IMR-90 (cell line): Measurements from ENCODE around the gene HOXA7. TPM values are rescaled to one million over a fixed set of nuclear protein-coding genes. Genes with fewer than 3 reads are reported as not detected.

Experiments used
- ATAC-seq: fragments of 200-7000 bp; cut with Tn5 transposase; 2 replicates; pipeline ENCODE4 v1.9.1; 2020; ENCODE audit warnings: low read depth, mild to moderate bottlenecking, moderate library complexity
- BruUV-seq: library from RNA; stranded (reverse); fragments of 400-500 nt; replicated peaks from 2 replicates; lab custom pipeline; 2021; lab: Mats Ljungman, UMichigan
- CTCF ChIA-PET: fragments of 300-600 bp; formaldehyde crosslinking; extraction: SDS; loops from one replicate; lab custom pipeline; 2021; ENCODE audit warnings: antibody characterized with exemption; lab: Yijun Ruan, JAX
- POLR2A ChIA-PET: fragments of 300-600 bp; sonication (Branson Sonifier 250); formaldehyde crosslinking; loops from one replicate; lab custom pipeline; 2022; ENCODE audit warnings: antibody characterized with exemption; ENCODE audit not compliant: unreplicated experiment; lab: Charles Lee
- DNase-seq: peaks from one replicate; pipeline ENCODE4 v3.0.0; 2013
- H2AFZ ChIP-seq: replicated peaks from 2 replicates; pipeline ENCODE3; 2013; ENCODE audit warnings: low read length, mild to moderate bottlenecking; ENCODE audit not compliant: poor library complexity
- H2AK5ac ChIP-seq: 2 replicates; pipeline ENCODE4 v1.6.1; 2013; ENCODE audit warnings: low read depth, low read length, inconsistent platforms
- H2AK9ac ChIP-seq: replicated peaks from 2 replicates; pipeline ENCODE3; 2013; ENCODE audit warnings: mild to moderate bottlenecking, low read depth, low read length, moderate library complexity; ENCODE audit not compliant: poor library complexity
- H2BK120ac ChIP-seq: 2 replicates; pipeline ENCODE4 v1.6.1; 2013; ENCODE audit warnings: low read depth, low read length, inconsistent platforms
- H2BK15ac ChIP-seq: 3 replicates; pipeline ENCODE4 v1.6.1; 2013; ENCODE audit warnings: low read depth, low read length, inconsistent platforms
- H2BK20ac ChIP-seq: 2 replicates; pipeline ENCODE4 v1.6.1; 2013; ENCODE audit warnings: low read depth, mild to moderate bottlenecking, inconsistent platforms, low read length, moderate library complexity
- H2BK5ac ChIP-seq: 2 replicates; pipeline ENCODE4 v1.6.1; 2013; ENCODE audit warnings: mild to moderate bottlenecking, low read depth, low read length, inconsistent platforms; ENCODE audit not compliant: poor library complexity, severe bottlenecking
- H3K14ac ChIP-seq: replicated peaks from 2 replicates; pipeline ENCODE4 v1.6.1; 2013; ENCODE audit warnings: low read depth, low read length, inconsistent platforms
- H3K18ac ChIP-seq: 2 replicates; pipeline ENCODE4 v1.6.1; 2013; ENCODE audit warnings: low read depth, low read length, control low read depth
- H3K23ac ChIP-seq: 2 replicates; pipeline ENCODE4 v1.6.1; 2013; ENCODE audit warnings: low read depth, low read length, inconsistent platforms
- H3K27ac ChIP-seq: 2 replicates; pipeline ENCODE4 v1.5.1; 2013; ENCODE audit warnings: mild to moderate bottlenecking, control low read depth, low read length; ENCODE audit not compliant: insufficient read depth
- H3K27me3 ChIP-seq: 2 replicates; pipeline ENCODE4 v1.6.1; 2013; ENCODE audit warnings: low read length; ENCODE audit not compliant: control insufficient read depth, insufficient read depth
- H3K36me3 ChIP-seq: 2 replicates; pipeline ENCODE4 v1.6.1; 2013; ENCODE audit warnings: low read length, mixed read lengths; ENCODE audit not compliant: control insufficient read depth, insufficient read depth
- H3K4ac ChIP-seq: 2 replicates; pipeline ENCODE4 v1.6.1; 2013; ENCODE audit warnings: low read depth, low read length, inconsistent platforms
- H3K4me1 ChIP-seq: 2 replicates; pipeline ENCODE4 v1.6.1; 2013; ENCODE audit warnings: low read length, mixed read lengths; ENCODE audit not compliant: control insufficient read depth, insufficient read depth
- H3K4me2 ChIP-seq: 2 replicates; pipeline ENCODE4 v1.6.1; 2013; ENCODE audit warnings: low read depth, mild to moderate bottlenecking, control low read depth, low read length, moderate library complexity
- H3K4me3 ChIP-seq: 2 replicates; pipeline ENCODE4 v1.5.1; 2013; ENCODE audit warnings: low read depth, mild to moderate bottlenecking, control low read depth, low read length, moderate library complexity; ENCODE audit not compliant: insufficient read depth
- H3K56ac ChIP-seq: 2 replicates; pipeline ENCODE4 v1.6.1; 2013; ENCODE audit warnings: low read length, inconsistent platforms; ENCODE audit not compliant: insufficient read depth; ENCODE audit errors: extremely low read depth
- H3K79me1 ChIP-seq, 2 experiments: 2 replicates each; pipeline ENCODE4 v1.6.1; 2013; ENCODE audit warnings: low read length in 2 of 2, inconsistent platforms in 1 of 2, low read depth in 1 of 2
- H3K9ac ChIP-seq: 2 replicates; pipeline ENCODE4 v1.6.1; 2013; ENCODE audit warnings: low read depth, low read length, control low read depth
- H3K9me1 ChIP-seq: 2 replicates; pipeline ENCODE4 v1.6.1; 2013; ENCODE audit warnings: low read length, inconsistent platforms; ENCODE audit not compliant: insufficient read depth
- H3K9me3 ChIP-seq: 2 replicates; pipeline ENCODE4 v1.6.1; 2013; ENCODE audit warnings: low read length; ENCODE audit not compliant: control insufficient read depth, insufficient read depth
- H4K20me1 ChIP-seq: 2 replicates; pipeline ENCODE4 v1.6.1; 2013; ENCODE audit warnings: low read length, inconsistent platforms; ENCODE audit not compliant: insufficient read depth
- H4K5ac ChIP-seq: 2 replicates; pipeline ENCODE4 v1.6.1; 2013; ENCODE audit warnings: mild to moderate bottlenecking, low read depth, low read length, control low read depth
- H4K8ac ChIP-seq, 2 experiments: 2 replicates each; pipeline ENCODE4 v1.6.1; 2013; ENCODE audit warnings: low read depth in 2 of 2, low read length in 2 of 2, control low read depth in 1 of 2, inconsistent platforms in 1 of 2
- H4K91ac ChIP-seq: 2 replicates; pipeline ENCODE4 v1.6.1; 2013; ENCODE audit warnings: low read depth, low read length, inconsistent platforms; ENCODE audit not compliant: insufficient read depth
- MXI1 ChIP-seq: IDR thresholded peaks from 2 replicates; pipeline ENCODE4 v1.6.1; 2012; ENCODE audit warnings: low read depth, mild to moderate bottlenecking, low read length, moderate library complexity, borderline replicate concordance
- RAD21 ChIP-seq: IDR thresholded peaks from 2 replicates; pipeline ENCODE4 v1.6.1; 2012; ENCODE audit warnings: low read length, improper control_type of control experiment
- WGBS, 2 experiments: methylation state at CpG; one replicate each; pipeline versions ENCODE4 v1.1.5 to v1.1.7; 2013; ENCODE audit warnings: missing lambda C conversion rate in 2 of 2; ENCODE audit not compliant: insufficient read length in 1 of 2; ENCODE audit errors: extremely low coverage in 2 of 2; 5-methylcytosine and 5-hydroxymethylcytosine counted together
- dilution Hi-C: fragments of 300-500 bp; cut with HindIII; formaldehyde crosslinking; loops from one replicate; pipeline ENCODE4 v1.14.3; 2018; ENCODE audit warnings: low sequenced_read_pairs; ENCODE audit not compliant: unreplicated experiment
- in situ Hi-C: fragments of 300-500 bp; cut with MboI; formaldehyde crosslinking; loops from 3 replicates; pipeline ENCODE4 v1.14.3; 2019; ENCODE audit warnings: low sequenced_read_pairs, inconsistent platforms, mixed read lengths
- intact Hi-C: fragments of 100-400 bp; cut with micrococcal nuclease; formaldehyde crosslinking; loops from 2 replicates; pipeline ENCODE4 v1.10.0; 2022
- polyA plus RNA-seq, 3 experiments: library from polyadenylated mRNA; depleted of rRNA; stranded (reverse); fragments of >200 nt; gene quantifications; 2 replicates each; pipeline ENCODE4 v1.2.3, GENCODE V29; 2012; ENCODE audit warnings: low replicate concordance in 1 of 3
- total RNA-seq: library from RNA; depleted of rRNA; stranded (reverse); fragments of >200 nt; gene quantifications from 2 replicates; pipeline ENCODE4 v1.2.3, GENCODE V29; 2012

The HOXA7 gene
- total and polyA plus RNA-seq, 2 of the 4 experiments (the other 2 are of a cell fraction): 0.18 to 1.7 TPM

DNA sequence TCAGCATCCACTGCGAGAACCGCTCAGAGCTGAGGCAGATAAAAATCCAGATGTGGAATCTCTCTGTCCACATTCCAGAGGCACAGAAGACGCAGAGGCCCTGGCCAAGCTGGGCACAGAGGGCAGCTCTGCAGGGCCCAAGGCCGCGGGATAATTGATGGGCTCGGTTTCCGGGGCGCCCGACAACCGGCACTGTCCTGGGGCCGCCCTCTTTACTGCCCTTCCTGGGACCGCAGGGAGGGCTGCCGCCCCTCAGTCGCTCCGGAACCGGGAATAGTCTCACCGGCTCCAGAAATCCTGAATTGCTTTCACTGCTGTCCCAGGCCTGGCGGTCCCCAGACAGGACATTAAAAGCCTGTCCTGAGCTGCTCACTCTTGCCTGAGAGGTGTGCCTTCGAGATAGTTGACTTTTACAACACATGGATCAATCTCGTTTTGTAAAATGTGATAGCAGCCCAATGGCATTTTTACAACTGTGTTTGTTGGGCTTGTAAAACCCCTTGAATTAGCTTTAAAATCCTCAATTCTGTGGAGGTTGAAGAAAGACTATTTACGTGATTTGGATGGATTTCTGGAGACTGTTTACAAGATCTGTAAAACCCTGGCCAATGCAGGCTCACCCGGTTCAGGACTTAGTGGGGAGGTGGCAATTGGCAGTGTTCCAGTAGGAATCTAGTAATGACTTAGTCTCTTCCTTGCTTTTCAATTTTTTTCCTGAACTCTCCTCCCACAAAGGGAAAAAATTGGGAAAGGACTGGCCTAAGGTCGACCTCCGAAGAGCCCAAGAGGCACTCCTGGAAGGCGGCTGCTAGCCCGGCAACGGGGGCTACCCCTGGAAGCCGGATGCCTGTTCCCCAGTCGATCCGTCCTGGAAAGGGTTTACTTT is 7.5 kb downstream of the HOXA7 start:
- Histone ChIP-seq H2BK20ac (peak overlapping the region; percentile 59; the same call in 1 of the 2 replicates), H3K4ac (peak overlapping the region; percentile 79), H3K56ac (peak overlapping the region; percentile 75; the same call in 1 of the 2 replicates), H3K9ac (peak overlapping the region; percentile 68), H3K4me3 (peak overlapping the region; percentile 38), H2AFZ (peak overlapping the region; percentile 90), H4K5ac (peak overlapping the region; percentile 63), H4K20me1 (no peaks in the 10 kb centered on the region), H3K18ac (peak overlapping the region; percentile 66; the same call in 1 of the 2 replicates), H3K4me2 (peak overlapping the region; percentile 76), H3K4me1 (peaks cover 17% of the 10 kb centered on the region), H3K36me3 (no peaks in the 10 kb centered on the region; the same call in 1 of the 2 replicates), H3K9me3 (no peaks in the 10 kb centered on the region), H2AK9ac (peak overlapping the region; percentile 57), H3K27ac (peak overlapping the region; percentile 96), H2BK120ac (peak overlapping the region; percentile 72), H2BK15ac (peak overlapping the region; percentile 72; the same call in 2 of the 3 replicates), H2AK5ac (peak overlapping the region; percentile 78; the same call in 1 of the 2 replicates), H3K9me1 (peaks cover 3% of the 10 kb centered on the region; the same call in 1 of the 2 replicates), H4K91ac (peak overlapping the region; percentile 77), H2BK5ac (peak overlapping the region; percentile 64), H3K79me1 (peaks cover 9 to 27% of the 10 kb centered on the region in 2 experiments; a peak in 3 of 4 replicates), H3K14ac (peak overlapping the region; percentile 46), H3K23ac (peak overlapping the region; percentile 96), H4K8ac (peak overlapping the region; percentile 82 to 84), H3K27me3 (no peaks in the 10 kb centered on the region)
- BruUV-seq: no TSS peak
- in situ Hi-C loops: loop anchor here (10.0 kb wide), 1 partner anchor 954 kb away; no protein-coding TSS in a partner anchor
- ChIA-PET CTCF (interaction anchor here (0.8 to 1.0 kb wide), 2 partner anchors 30 to 31 kb away, joined by 3 to 4 read pairs; no protein-coding TSS in a partner anchor), POLR2A (no interaction called here)
- DNase-seq: no peak
- intact Hi-C loops: loop anchor here (5.0 kb wide), 1 partner anchor 1057 kb away; no protein-coding TSS in a partner anchor
- dilution Hi-C loops: no loop called here
- ATAC-seq: no peak
- no peak for TF ChIP-seq RAD21
- TF ChIP-seq MXI1: no peak
- 26% methylated on average over 11 of the region's 30 CpGs; no CpG with 5 or more reads in 1 of the 2 experiments for WGBS, 2 experiments
